Fibroblast of mammary gland (primary cell): ENCODE measurements around the gene ADGRB3.
"Not testable (repeated sequence)": the region's sequence is repeated elsewhere in the genome, so short reads cannot be mapped to it uniquely, and the experiment has no call there.

Source experiments
- DNase-seq: peaks from one replicate; pipeline ENCODE4 v3.0.0-alpha.2; 2010; ENCODE audit warnings: low read depth
- H3K4me3 ChIP-seq: 2 replicates; pipeline ENCODE4 v1.5.1; 2011; ENCODE audit warnings: low read depth, mild to moderate bottlenecking, low read length, moderate library complexity; ENCODE audit not compliant: control insufficient read depth
- CTCF ChIP-seq: conservative IDR thresholded peaks from 2 replicates; pipeline ENCODE4 v1.5.1; 2011; ENCODE audit warnings: low read depth, low read length, inconsistent platforms; ENCODE audit not compliant: control insufficient read depth, insufficient read depth

The ADGRB3 gene

GRCh38 chr6:68778356-68779020, 143.4 kb downstream of the ADGRB3 start:
- DNase-seq: peak; percentile 53
- peak; percentile 58 for TF ChIP-seq CTCF
- H3K4me3 ChIP-seq: no peak overlapping the region

- DNase-seq: no peak
- H3K4me3 ChIP-seq: no peak overlapping the region
- no peak for TF ChIP-seq CTCF
Observed at GRCh38 chr6:68779366-68779765, 144.3 kb downstream of the ADGRB3 start.

GRCh38 chr6:68790128-68790527, 155.0 kb downstream of the ADGRB3 start:
- DNase-seq, H3K4me3 ChIP-seq: not testable (repeated sequence)

GRCh38 chr6:68814976-68815375, 179.9 kb downstream of the ADGRB3 start:
- DNase-seq, H3K4me3 ChIP-seq: not testable (repeated sequence)

GRCh38 chr6:68826501-68826900, 191.4 kb downstream of the ADGRB3 start:
- TF ChIP-seq CTCF: no peak
- DNase-seq: no peak
- H3K4me3 ChIP-seq: no peak overlapping the region

GRCh38 chr6:68834551-68834950, 199.5 kb downstream of the ADGRB3 start:
- peak; percentile 2 for DNase-seq
- H3K4me3 ChIP-seq: no peak overlapping the region
- TF ChIP-seq CTCF: no peak

GRCh38 chr6:68838571-68838970, 203.5 kb downstream of the ADGRB3 start:
- DNase-seq: no peak
- no peak for TF ChIP-seq CTCF
- no peak overlapping the region for H3K4me3 ChIP-seq

- TF ChIP-seq CTCF: no peak
- no peak overlapping the region for H3K4me3 ChIP-seq
- DNase-seq: no peak
Observed at GRCh38 chr6:68852791-68853190, 217.7 kb downstream of the ADGRB3 start.
